ENCODE data around the gene LYPLA2.
"Not testable (repeated sequence)": the region's sequence is repeated elsewhere in the genome, so short reads cannot be mapped to it uniquely, and the experiment has no call there.

The LYPLA2 gene

DNA sequence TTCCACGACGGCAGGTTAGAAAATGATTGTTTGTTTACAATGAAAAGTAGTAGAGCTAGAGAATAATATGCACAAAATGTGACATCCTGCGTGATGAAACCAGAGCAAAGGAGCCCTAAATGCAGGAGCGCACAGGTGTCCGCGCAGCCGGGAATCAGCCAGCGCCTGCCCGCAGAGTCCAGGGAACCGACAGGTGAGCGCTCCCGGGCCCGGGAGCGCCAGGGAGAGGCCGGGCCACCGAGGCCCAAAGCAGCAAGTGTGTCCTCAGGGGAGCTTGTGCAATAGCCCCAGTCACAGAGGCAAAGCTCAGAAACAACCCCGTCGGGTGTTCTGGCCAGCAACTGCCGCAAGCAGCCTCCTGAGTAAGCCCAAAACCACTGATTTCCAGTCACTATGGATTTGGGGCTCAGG lies 10.4 kb downstream of the LYPLA2 start:
- DNase-seq (ENCODE audit: low spot score): no peak

DNA sequence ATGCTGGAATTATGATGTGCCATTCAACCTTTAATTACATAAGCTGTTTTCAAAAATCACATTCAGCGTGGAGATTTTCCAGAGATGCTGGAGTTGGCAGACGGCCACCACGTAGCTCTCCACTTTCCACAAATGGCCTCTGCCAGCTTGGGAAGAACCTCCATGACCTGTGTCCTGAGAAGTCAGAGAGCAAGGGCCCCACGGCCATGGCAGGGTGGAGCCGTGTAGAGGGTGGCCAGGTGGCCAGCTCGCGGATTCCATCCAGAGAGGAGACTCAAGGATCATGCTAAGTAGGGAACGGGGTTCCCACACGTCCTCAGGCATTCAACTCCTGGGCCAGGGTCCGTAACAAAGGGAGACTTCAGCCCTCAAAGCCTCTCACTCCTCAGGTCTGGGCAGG lies 10.9 kb downstream of the LYPLA2 start:
- DNase-seq (ENCODE audit: low spot score): no peak

DNA sequence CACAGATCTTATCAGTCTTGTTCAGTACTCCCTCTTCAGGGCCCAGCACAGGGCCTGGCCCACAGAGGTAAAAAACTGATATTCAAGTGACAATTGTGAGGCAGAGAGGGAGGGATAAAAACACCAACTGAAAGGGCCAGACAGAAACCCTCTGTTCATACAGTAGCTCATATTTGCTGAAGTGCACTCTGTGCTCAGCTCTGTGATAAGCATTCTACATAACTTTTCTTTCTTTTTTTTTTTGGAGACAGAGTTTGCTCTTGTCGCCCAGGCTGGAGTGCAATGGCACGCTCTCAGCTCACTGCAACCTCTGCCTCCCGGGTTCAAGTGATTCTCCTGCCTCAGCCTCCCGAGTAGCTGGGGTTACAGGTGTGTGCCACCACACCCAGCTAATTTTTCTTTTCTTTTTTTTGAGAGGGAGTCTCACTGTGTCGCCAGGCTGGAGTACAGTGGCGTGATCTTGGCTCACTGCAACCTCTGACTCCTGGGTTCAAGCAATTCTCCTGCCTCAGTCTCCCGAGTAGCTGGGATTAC lies 11.9 kb downstream of the LYPLA2 start:
- DNase-seq (ENCODE audit: low spot score): not testable (repeated sequence)

DNA sequence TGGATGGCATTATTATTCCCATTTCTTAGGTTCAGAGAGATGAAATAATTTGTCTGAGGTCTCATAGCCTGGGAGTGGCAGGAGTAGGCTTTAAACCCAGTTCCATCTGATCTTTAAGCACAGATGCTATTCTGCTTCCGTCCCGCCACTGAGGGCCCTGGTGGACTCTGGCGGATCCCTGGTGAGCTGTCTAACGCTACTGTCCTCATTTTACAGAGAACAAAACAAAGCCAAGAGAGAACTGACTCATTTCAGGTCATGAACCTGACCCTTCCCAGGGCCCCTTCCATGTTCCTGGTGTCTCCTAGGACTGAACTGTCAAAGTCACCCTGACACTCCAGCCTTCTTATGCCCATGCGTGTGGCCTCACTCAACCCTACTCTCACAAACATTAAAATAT lies 12.7 kb downstream of the LYPLA2 start:
- no peak for DNase-seq (ENCODE audit: low spot score)

DNA sequence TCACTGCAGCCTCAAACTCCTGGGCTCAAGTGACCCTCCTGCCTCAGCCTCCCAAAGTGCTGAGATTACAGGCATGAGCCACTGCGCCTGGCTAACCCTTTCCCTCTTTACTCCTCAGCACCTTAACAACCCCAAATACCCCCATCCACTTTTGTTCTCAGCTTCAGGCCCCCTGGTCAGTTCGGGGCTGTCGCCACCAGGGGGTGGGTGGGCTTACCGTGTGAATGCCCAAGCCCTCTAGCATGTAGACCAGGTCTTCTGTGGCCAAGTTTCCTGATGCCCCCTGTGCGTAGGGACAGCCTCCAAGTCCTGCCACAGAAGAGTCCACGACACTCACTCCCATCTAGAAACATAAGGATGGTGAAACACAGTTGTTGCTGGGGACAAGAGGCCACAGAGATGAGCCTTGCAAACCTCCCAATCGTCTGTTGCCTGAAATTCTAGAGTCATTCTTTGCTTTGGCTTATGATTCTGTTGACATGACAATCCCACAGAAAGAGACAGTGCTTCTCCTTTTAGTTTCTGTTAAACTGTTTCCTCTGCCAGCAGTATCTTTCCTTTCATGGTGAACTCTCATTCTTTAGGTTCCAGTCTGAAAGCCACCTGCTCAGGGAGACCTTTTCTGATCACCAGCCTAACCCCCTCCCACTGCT lies 13.4 kb downstream of the LYPLA2 start:
- DNase-seq (ENCODE audit: low spot score): no peak

DNA sequence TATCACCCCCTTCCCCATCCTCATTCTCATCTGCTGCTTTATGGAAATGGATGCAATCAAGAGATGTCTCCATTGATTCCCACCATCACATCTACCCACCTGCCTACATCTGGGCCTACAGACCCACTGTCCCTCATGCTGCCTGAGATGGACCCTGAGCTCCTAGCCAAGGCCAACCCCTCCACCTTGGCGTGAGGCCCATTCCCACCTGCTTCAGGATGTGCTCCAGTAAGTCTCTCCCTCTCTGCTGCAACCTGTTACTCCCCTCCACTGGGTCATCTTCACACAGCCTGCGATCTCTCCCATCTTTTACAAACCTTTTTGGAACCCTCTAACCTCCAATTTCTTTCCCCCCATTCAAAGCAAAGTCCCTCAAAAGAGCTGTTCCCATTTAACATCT lies 14.1 kb downstream of the LYPLA2 start:
- no peak for DNase-seq (ENCODE audit: low spot score)

DNA sequence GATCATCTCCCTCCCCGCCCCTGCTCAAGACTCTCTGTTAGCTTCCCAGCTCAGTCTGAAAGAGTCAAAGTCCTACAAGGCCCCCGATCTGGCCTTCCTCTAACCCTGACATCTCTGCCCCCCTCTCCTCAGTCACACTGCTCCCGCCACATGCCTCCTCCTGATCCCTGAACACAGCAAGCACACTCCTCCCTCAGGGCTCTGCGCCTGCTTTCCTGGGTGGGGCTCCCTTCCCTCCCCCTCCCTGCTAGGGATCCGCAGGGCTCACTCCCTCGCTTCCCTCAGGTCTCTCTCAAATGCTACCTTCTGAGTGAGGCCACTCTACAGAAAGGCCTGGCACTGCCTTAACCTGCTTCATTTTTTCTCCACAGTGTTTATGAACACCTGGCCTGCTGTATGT lies 15.3 kb downstream of the LYPLA2 start:
- DNase-seq (ENCODE audit: low spot score): no peak

DNA sequence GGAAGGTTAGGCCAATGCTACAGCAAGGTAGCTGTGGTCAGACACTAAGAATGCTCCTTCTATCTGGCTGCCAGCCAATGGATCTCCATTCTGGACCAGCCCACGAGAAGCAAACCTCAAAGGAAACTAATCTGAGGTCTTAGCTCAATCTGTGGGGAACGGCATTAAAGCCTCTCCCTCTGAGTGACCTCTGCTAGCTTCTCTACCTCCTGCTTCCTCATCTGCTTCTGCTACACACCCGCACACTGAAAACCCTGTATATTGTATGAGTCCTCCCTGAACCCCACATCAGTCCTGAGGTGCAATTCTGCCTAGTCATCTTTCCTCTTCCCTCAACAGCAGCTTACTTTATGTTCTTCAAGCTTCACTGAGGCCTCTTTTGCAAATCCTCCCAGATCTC lies 16.5 kb downstream of the LYPLA2 start:
- no peak for DNase-seq (ENCODE audit: low spot score)

DNA sequence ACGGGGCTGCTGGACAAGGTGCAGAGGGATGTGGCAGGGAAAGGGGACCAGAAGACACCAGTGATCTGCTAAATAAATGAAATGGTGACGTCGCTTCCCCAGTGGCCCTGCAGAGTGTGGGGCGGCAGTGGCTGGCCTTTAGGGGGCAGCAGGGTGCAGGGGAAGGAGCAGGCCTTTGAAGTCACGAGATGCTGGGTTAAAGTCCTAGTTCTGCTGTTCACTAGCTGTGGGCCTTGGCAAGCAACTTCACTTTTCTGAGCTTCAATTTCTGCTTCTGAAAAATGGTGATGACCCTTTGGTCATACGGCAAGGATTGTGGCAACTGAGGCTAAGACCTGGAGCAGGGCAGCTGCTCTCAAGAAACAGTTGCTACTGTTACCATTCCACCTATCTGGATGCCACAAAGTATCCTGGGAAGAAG lies 18.8 kb downstream of the LYPLA2 start:
- peak; percentile 84 for DNase-seq (ENCODE audit: low spot score)

DNA sequence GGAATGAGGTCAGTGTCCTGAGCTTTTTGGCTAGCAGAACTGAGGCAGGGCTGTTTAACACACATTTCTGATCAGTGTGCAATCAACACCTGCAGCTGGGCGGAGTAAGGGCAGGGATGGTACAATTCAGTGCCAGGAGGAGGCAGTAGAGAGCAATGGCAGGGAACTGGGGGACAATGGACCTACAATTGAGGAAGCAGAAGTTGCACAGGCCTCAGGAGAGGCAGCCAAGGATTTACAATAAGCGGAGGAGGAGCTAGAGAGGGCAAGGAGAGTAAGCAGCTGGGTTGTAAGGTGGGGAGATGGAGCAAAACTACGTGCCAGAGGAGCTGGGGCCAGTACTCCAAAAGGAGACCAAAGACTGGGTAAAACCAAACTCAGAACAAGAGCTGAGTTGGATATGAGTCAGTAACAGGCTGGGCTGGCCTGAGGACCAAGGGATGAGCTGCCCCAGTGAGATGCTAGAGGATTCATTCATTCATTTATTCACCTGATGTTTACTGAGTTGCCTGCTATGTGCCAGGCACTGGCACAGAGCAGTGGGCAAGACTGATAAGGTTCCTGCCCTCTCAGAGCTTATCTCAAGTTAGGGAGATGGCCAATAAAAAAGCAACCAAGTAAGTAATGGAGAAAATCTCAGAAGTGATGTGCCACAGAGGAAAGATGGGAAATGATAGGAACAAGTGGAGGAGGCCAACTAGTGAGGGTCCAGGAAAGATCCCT lies 20.0 kb downstream of the LYPLA2 start:
- DNase-seq (ENCODE audit: low spot score): peak; percentile 62

DNA sequence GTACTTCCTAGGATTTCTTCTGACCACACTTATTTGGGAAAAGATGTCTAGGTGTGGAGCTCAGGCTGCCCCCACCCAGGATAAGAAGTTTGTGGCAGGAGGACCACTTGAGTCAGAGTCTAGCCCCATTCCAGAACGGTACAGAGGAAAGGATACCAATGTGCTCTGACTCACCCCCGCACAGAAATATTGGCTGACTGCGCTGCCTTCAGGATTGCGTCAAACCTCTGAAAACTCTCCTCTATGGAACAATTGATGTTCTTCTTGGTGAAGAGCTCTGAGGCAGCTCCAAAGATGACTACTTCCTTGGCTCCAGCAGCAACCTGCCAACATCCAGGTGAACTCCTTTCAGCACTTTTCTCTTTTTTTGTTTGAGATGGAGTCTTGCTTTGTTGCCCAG lies 23.1 kb downstream of the LYPLA2 start:
- DNase-seq (ENCODE audit: low spot score): no peak

DNA sequence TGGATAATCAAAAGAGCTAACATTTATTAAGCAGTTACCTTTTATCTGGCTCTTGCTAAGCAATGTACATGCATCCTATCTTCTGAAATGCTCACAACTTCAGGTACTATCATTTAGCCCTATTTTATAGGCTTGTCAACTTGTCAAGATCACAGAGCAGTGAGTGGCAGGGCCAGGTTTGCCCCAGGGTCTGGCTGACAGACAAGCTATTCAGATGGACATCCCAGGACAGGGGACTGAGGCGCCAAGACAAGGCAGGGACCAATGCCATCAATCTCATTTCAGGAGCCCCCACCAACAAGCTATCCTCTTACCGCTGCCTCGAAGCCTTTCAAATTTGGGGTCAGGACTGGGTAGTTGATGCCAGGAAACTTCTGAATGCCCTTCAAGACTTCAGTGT lies 25.4 kb downstream of the LYPLA2 start:
- no peak for DNase-seq (ENCODE audit: low spot score)

DNA sequence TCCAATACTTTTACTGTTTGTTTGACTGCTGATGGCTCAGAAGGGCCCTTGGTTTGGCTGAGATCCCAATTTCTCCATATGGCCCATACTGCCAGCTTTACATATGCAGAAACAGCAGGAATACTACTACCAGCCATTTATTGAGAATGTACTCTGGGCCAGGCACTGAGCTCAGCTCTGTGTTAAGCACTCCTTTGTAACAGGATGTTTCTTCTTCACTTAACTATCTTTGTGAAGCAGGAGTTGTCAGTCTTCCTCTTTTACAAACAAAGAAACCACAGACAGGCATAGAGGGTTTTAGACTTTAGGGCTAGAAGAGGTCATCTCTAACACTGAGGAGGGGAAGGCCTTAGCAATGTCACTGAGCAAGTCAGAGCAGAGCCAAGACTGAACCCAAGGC lies 26.0 kb downstream of the LYPLA2 start:
- DNase-seq (ENCODE audit: low spot score): no peak

DNA sequence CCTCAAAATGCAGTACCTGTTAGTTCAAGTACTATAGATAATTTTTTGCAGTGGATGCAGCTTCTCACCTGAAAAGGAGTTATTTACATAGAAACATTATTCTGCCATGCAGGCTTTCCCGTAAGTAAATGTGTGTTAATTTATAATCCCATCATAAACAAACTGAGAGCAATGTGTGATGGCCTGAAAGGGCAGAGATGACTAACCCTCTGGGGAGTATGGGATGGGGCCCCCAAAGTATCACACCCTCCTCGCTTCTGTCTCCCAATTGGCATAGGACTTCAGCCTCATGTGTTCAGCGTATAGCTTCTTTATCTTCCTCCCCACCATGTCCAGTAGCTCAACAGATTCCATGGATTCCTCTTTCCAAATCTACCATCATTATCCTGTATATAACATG lies 26.7 kb downstream of the LYPLA2 start:
- no peak for DNase-seq (ENCODE audit: low spot score)

DNA sequence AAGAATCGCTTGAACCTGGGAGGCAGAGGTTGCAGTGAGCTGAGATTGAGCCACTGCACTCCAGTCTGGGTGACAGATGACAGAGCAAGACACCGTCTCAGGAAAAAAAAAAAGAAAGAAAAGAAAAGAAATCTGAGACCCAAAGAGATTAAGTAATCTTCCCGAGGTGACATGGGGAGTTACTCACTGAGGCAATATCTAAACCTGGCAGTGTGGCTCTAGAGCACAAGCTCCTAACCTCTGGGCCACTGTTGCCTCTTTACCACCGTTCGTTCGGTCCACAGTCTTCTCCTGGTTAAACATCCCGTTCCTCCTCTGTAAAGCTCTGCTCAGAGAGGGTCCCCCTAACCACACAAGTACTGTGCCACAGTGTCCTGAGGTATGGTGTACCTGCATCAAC lies 32.8 kb downstream of the LYPLA2 start:
- no peak for DNase-seq (ENCODE audit: low spot score)

DNA sequence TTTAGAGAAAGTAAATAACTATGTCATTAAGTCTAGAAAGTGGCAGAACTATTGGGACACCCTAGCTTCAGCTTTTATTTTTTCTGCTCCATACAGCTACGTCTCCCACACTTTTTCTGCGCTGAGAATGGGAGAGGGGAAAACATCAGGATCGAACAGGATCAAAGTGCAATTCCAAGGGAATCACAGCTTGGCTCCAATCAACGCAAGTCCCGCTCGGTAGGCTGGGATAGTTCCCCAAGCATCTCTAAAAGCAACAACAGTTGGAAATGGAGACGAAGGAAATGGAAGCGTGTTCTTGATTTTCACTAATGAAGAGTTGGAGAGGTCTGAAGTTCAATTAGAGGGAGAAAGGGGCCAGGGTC lies 33.7 kb downstream of the LYPLA2 start:
- DNase-seq (ENCODE audit: low spot score): no peak

DNA sequence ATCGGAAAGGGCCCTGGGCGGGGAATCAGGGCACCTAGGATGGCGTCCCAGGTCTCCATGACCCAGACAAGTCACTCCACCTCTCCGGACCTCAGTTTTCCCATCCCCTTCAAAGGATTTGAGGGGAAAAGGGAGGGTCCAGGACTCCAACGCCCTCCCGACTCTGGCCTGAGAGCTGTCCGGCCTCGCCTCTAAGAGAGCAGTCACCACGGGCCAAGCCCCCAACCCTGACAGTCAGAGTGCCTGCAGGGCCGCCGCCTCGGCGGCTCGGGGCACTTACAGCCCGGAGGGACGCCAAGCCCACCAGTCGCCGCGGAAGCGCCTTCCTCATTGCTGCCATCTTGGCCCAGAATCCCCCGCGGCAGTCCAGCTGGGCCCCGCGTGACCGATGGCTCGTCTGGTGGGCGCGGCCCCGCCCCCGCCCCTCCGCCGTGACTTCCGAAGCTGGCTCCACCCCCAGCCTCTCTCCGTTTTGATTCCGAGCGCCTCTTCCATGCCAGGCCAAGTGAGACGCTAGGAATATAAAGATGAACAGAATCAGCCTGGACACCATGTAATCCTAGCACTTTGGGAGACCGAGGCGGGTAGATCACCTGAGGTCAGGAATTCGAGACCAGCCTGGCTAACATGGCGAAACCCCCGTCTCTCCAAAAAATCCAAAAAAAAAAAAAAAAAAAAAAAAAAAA lies 34.3 kb downstream of the LYPLA2 start, which contains the start of gene HMGCL:
Gene HMGCL (minus strand): TSS at position 354 of the 686 bp plus-strand sequence. CDS start 14 bp downstream, at position 340.
- peak; percentile 87 for DNase-seq (ENCODE audit: low spot score)

DNA sequence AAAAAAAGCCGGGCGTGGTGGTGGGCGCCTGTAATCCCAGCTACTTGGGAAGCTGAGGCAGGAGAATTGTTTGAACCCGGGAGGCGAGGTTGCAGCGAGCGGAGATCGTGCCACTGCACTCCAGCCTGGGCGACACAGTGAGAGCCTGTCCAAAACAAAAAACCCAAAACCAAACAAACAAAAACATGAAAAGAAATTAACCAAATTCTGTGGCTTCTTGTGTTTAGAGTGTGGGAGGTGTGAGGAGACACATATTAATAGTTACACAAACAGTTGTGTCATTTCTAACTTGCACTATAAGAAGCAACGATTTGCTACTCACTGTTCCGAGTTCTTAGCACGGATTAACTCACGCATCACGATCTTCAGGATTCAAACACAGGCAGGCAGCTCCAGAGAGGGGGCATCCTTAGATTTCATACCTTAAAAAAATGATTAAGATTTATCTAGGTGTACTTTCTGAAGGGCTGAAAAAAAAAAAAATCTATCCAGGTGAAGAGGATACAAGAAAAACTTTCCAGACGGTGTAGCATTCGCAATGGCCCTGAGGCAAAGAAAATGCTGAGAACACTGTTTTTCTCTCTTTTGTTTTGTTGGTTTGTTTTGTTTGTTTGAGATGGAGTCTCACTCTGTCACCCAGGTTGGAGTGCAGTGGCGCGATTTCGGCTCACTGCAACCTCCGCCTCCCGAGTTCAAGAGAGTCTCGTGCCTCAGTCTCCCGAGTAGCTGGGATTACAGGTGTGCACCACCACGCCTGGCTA lies 35.0 kb downstream of the LYPLA2 start:
- peak; percentile 20 for DNase-seq (ENCODE audit: low spot score)

DNA sequence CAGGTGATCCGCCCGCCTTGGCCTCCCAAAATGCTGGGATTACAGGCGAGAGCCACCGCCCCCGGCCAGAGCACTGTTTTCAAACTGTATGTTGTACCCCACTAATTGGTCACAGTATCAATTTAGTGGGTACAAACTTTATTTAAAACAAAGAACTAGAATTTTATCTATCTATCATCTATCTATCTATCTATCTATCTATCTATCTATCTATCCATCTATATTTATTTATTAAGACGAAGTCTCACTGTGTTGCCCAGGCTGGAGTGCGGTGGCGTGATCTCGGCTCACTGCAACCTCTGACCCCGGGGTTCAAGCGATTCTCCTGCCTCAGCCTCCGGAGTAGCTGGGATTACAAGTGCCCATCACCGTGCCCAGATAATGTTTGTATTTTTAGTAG lies 35.6 kb downstream of the LYPLA2 start:
- DNase-seq (ENCODE audit: low spot score): not testable (repeated sequence)

DNA sequence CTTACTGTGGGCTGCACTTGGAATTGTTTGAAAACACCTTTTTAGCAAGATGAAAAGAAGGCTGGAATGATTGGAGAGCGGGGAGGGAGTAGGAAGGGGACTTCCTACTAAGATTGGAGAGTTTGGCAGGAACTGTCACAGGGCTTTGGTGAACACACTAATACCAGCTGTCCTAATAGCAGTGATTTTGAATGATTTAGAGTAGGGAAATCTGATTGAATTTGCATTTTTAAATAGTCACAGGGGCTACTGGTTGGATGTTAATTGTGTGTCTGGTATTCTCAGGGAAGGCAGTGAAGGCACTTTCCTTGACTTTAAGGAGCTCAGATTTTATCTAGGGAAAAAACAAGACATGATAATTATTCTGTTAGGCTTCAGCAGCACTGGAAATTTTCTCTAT lies 36.8 kb downstream of the LYPLA2 start:
- DNase-seq (ENCODE audit: low spot score): no peak

DNA sequence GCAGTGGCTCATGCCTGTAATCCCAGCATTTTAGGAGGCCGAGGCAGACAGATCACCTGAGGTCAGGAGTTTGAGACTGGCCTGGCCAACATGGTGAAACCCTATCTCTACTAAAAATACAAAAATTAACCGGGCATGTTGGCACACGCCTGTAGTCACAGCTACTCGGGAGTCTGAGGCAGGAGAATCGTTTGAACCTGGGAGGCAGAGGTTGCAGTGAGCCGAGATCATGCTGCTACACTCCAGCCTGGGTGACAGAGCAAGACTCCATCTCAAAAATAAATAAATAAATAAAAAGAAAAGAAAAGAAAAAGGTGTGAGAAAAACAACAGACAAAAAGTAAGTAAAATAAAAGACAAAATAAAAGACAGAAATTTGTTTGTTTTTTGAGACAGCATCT lies 43.2 kb downstream of the LYPLA2 start:
- DNase-seq (ENCODE audit: low spot score): not testable (repeated sequence)

DNA sequence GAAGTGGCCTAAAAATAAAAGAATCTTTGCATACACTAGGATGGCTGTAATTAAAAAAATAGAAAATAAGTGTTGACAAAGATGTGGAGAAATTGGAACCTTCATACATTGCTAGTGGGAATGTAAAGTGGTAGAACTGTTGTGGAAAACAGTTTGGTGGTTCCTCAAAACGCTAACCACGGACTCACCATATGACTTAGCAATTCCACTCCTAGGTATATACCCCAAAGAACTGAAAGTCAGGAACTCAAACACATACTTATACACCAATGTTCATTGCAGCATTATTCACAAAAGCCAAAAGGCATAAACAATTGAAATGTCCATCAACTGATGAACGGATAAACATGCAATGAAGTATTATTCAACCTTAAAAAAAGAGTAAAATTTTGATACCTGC lies 45.1 kb downstream of the LYPLA2 start:
- DNase-seq (ENCODE audit: low spot score): no peak
